WERI-Rb-1 (cell line): ENCODE results near the gene PARM1.
"Not testable (repeated sequence)": the region's sequence is repeated elsewhere in the genome, so short reads cannot be mapped to it uniquely, and the experiment has no call there.

Experiments
- DNase-seq: peaks from one replicate; pipeline ENCODE4 v3.0.0-alpha.2; 2020
- H3K27ac ChIP-seq: fragments of 250-450 bp; sonication (Bioruptor Pico); 2 replicates; pipeline ENCODE4 v1.5.1; 2020; ENCODE audit warnings: mild to moderate bottlenecking, moderate library complexity
- H3K27me3 ChIP-seq: fragments of 250-450 bp; sonication (Bioruptor Pico); 2 replicates; pipeline ENCODE4 v1.5.1; 2021; ENCODE audit warnings: mild to moderate bottlenecking, low read depth, moderate library complexity; ENCODE audit not compliant: insufficient read depth, severe bottlenecking
- H3K36me3 ChIP-seq: fragments of 250-450 bp; sonication (Bioruptor Pico); 2 replicates; pipeline ENCODE4 v1.5.1; 2020; ENCODE audit warnings: mild to moderate bottlenecking, moderate library complexity
- H3K4me3 ChIP-seq: 2 replicates; pipeline ENCODE4 v1.5.1; 2011; ENCODE audit warnings: low read depth, mild to moderate bottlenecking, control low read depth, low read length
- H3K9me3 ChIP-seq: fragments of 250-450 bp; sonication (Bioruptor Pico); 2 replicates; pipeline ENCODE4 v1.5.1; 2021; ENCODE audit warnings: mild to moderate bottlenecking, moderate library complexity; ENCODE audit not compliant: severe bottlenecking
- TF ChIP-seq, protein P1 (sequence below): IDR thresholded peaks from 2 replicates; pipeline ENCODE4 v1.5.1; 2011; ENCODE audit warnings: low read depth, mild to moderate bottlenecking, control low read depth, inconsistent platforms, low read length

PARM1 gene

DNA sequence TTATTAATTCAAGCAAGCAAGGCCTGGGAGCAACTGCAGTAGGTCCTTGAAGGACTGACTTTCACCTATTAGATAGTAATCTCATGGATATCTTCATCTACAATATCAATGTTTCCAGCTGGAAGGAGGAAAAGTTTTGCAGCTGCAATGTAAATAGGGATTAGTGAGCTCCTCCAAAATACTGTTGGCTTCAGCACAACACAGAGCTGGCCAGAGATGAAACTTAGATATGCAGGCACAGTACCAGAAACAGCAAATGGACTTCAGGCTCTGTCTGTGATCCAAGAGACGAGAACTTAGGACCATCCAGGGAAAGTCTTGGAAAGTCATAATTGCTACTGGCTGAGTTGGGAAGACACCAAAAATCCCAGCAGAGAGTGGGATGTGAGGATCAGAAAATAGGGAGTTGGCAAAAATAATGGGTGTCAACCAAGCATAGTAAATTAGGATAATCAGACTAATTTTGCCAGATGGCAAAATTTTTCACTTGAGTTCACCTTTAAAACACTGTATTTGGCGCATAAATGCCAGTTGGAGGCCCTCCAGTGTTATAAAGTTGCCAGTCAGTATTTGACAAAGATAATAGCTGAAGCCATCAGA lies 57.5 kb downstream of the PARM1 start:
- Histone ChIP-seq H3K27me3 (no peaks in the 10 kb centered on the region), H3K9me3 (no peaks in the 10 kb centered on the region), H3K36me3 (no peaks in the 10 kb centered on the region), H3K4me3 (no peak overlapping the region), H3K27ac (no peak overlapping the region)
- no peak for DNase-seq
- TF ChIP-seq, protein P1, sequence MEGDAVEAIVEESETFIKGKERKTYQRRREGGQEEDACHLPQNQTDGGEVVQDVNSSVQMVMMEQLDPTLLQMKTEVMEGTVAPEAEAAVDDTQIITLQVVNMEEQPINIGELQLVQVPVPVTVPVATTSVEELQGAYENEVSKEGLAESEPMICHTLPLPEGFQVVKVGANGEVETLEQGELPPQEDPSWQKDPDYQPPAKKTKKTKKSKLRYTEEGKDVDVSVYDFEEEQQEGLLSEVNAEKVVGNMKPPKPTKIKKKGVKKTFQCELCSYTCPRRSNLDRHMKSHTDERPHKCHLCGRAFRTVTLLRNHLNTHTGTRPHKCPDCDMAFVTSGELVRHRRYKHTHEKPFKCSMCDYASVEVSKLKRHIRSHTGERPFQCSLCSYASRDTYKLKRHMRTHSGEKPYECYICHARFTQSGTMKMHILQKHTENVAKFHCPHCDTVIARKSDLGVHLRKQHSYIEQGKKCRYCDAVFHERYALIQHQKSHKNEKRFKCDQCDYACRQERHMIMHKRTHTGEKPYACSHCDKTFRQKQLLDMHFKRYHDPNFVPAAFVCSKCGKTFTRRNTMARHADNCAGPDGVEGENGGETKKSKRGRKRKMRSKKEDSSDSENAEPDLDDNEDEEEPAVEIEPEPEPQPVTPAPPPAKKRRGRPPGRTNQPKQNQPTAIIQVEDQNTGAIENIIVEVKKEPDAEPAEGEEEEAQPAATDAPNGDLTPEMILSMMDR: no peak

DNA sequence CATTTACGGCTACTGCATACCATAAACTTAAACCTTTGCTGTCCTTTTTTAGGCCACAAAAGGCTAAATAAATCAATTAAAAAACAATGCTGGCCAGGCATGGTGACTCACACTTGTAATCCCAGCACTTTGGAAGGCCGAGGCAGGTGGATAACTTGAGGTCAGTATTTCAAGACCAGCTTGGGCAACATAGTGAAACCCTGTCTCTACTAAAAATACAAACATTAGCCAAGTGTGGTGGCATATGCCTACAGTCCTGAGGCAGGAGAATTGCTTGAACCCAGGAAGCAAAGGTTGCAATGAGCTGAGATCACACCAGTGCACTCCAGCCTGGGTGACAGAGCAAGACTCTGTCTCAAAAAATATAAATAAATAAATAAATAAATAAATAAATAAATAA lies 61.5 kb downstream of the PARM1 start:
- not testable (repeated sequence) for H3K27ac ChIP-seq, H3K36me3 ChIP-seq, DNase-seq, H3K4me3 ChIP-seq, H3K9me3 ChIP-seq, H3K27me3 ChIP-seq

DNA sequence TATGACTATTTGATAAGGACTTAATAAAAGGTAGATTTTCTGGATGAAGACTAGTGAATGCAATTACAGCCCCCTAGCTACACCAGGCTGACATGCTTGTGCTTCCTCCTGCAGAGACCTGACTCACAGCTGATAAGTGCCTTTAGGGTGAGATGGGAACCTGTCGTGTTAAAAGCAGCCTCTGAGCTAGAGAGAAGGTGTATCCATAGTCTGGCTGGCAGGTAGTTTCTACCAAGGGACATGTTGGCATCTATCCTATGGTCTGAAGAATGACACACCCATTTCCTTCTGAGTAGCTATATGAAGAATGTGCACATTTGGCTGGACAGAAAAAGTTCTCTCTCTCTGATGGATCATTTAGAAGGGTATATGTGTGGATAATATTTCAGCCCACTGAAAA lies 64.1 kb downstream of the PARM1 start:
- Histone ChIP-seq H3K4me3 (no peak overlapping the region), H3K9me3 (no peaks in the 10 kb centered on the region), H3K27ac (no peak overlapping the region), H3K27me3 (no peaks in the 10 kb centered on the region), H3K36me3 (no peaks in the 10 kb centered on the region)
- DNase-seq: no peak
- TF ChIP-seq, protein P1: no peak

DNA sequence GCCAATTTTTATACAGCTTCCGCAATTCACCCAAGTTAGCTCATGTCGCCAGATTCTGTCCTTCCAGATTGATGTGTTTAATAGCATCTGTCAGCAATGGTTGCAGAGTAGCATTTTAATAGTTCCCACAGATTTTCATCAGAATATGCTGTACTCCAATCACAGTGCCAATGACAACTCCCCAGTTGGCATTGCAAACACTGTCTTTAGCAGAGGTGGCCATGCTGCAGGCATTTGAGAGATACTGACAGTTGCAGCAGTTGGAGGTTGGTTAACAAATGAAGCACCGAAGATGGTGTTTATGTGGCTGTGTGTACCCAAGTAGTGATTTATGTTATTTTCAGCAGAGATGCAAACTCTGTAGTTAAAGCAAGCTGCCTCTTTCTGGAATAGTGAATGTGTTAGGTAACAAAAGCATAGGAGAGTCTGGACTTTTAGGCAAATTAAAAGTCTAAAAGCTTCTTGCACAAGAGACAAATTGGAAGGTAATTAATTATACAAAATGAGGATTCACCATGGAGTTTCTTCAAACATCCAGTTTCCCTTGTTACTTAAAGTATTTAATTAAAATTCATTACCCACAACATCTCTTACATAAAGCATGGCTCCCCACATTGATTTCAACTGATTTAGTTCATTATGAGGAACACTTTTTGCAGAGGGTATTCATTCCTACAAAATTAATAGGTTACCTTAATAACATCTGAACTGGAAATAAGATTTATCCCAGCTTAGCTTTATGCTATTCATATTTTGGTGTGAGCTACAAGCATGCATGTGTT lies 65.2 kb downstream of the PARM1 start:
- Histone ChIP-seq H3K27ac (no peak overlapping the region), H3K27me3 (no peaks in the 10 kb centered on the region), H3K4me3 (no peak overlapping the region), H3K36me3 (no peaks in the 10 kb centered on the region), H3K9me3 (no peaks in the 10 kb centered on the region)
- TF ChIP-seq, protein P1: no peak
- no peak for DNase-seq

DNA sequence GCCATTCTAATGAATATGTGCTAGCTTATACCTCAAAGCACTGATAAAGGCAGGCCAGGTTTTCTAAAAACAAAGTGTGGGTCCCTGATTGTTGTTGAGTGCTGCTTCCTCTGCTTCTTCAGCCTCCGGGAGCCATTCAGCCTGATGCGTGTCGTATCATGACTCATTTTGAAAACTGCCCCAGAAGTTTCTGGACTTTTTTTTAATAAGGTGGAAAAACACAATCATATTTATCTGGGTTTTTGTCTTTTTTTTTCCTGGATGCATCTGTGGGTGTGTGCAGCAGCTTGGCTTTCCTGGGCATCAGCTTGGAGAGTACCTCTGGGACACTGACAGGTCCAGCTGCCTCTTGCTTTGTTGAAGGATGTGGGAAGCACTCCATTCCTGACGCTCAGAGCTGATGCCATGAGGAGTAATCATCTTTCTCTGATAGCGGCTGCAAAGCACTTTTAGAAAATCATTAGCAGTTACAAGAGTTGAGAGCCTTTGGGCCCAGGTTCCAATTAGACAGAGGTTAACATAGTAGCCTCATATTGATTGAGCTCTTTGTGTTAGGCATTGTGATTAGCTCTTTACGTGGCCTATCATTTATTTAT lies 66.9 kb downstream of the PARM1 start:
- TF ChIP-seq, protein P1: no peak
- no peaks in the 10 kb centered on the region for H3K36me3 ChIP-seq
- H3K9me3 ChIP-seq: no peaks in the 10 kb centered on the region
- H3K27me3 ChIP-seq: no peaks in the 10 kb centered on the region
- no peak for DNase-seq
- no peak overlapping the region for H3K4me3 ChIP-seq
- no peak overlapping the region for H3K27ac ChIP-seq

- TF ChIP-seq, protein P1: no peak
- no peak overlapping the region for H3K4me3 ChIP-seq
- no peaks in the 10 kb centered on the region for H3K9me3 ChIP-seq
- H3K36me3 ChIP-seq: no peaks in the 10 kb centered on the region
- no peak overlapping the region for H3K27ac ChIP-seq
- no peaks in the 10 kb centered on the region for H3K27me3 ChIP-seq
- DNase-seq: no peak
Observed at GRCh38 chr4:75001871-75002270, 69.0 kb downstream of the PARM1 start.
